ENCODE data around the gene KRT81.
A peak's percentile ranks its signal among the peaks of the same experiment; 100 is the strongest.
"Not testable (repeated sequence)": the region's sequence is repeated elsewhere in the genome, so short reads cannot be mapped to it uniquely, and the experiment has no call there.

The KRT81 gene

GRCh38 chr12:52253391-52254179 is 37.7 kb downstream of the KRT81 start:
- DNase-seq (ENCODE audit: low read depth) = no peak

- no peak for DNase-seq (ENCODE audit: low read depth)
These were observed 38.5 kb downstream of the KRT81 start for GRCh38 chr12:52252728-52253343.

GRCh38 chr12:52252175-52252615 is 39.1 kb downstream of the KRT81 start:
- not testable (repeated sequence) for DNase-seq (ENCODE audit: low read depth)

- DNase-seq (ENCODE audit: low read depth) = no peak
These were observed 39.8 kb downstream of the KRT81 start for GRCh38 chr12:52251367-52252051.

- no peak for DNase-seq (ENCODE audit: low read depth)
These were observed 41.0 kb downstream of the KRT81 start for GRCh38 chr12:52250048-52250990.

- DNase-seq (ENCODE audit: low read depth) = no peak
These were observed 41.8 kb downstream of the KRT81 start for GRCh38 chr12:52249511-52250047.

GRCh38 chr12:52248541-52249461 is 42.5 kb downstream of the KRT81 start:
- no peak for DNase-seq (ENCODE audit: low read depth)

- no peak for DNase-seq (ENCODE audit: low read depth)
These were observed 43.5 kb downstream of the KRT81 start for GRCh38 chr12:52247622-52248540.

GRCh38 chr12:52246720-52247621 is 44.4 kb downstream of the KRT81 start:
- no peak for DNase-seq (ENCODE audit: low read depth)

GRCh38 chr12:52245962-52246569 is 45.3 kb downstream of the KRT81 start:
- no peak for DNase-seq (ENCODE audit: low read depth)

GRCh38 chr12:52245259-52245961 is 45.9 kb downstream of the KRT81 start:
- DNase-seq (ENCODE audit: low read depth) = no peak

GRCh38 chr12:52244615-52244994 is 46.7 kb downstream of the KRT81 start:
- DNase-seq (ENCODE audit: low read depth) = no peak

- peak; percentile 81 for DNase-seq (ENCODE audit: low read depth)
These were observed 47.3 kb downstream of the KRT81 start for GRCh38 chr12:52243856-52244614.

GRCh38 chr12:52243259-52243855 is 48.0 kb downstream of the KRT81 start:
- no peak for DNase-seq (ENCODE audit: low read depth)

- no peak for DNase-seq (ENCODE audit: low read depth)
These were observed 48.7 kb downstream of the KRT81 start for GRCh38 chr12:52242442-52243258.
